PC-3 (cell line): ENCODE results near the gene SLC3A2. TPM values are rescaled to one million over a fixed set of nuclear protein-coding genes. Genes with fewer than 3 reads are reported as not detected.

ENCODE experiments used
- ATAC-seq: fragments of 200-7000 bp; cut with Tn5 transposase; 2 replicates; pipeline ENCODE4 v1.9.1; 2020; ENCODE audit warnings: mild to moderate bottlenecking, moderate library complexity
- BruUV-seq: library from RNA; stranded (reverse); fragments of 400-500 nt; replicated peaks from 2 replicates; lab custom pipeline; 2021; lab: Mats Ljungman, UMichigan
- CTCF ChIA-PET: fragments of 300-600 bp; sonication (Branson Sonifier 250); formaldehyde crosslinking; loops from one replicate; lab custom pipeline; 2022; ENCODE audit warnings: antibody characterized with exemption; lab: Charles Lee
- POLR2A ChIA-PET: fragments of 300-600 bp; sonication (Branson Sonifier 250); formaldehyde crosslinking; loops from one replicate; lab custom pipeline; 2022; ENCODE audit warnings: antibody characterized with exemption; ENCODE audit not compliant: unreplicated experiment; lab: Charles Lee
- DNase-seq: peaks from one replicate; pipeline ENCODE4 v3.0.0-alpha.2; 2015
- H2AFZ ChIP-seq: fragments of 300-600 bp; sonication (generic); 2 replicates; pipeline ENCODE4 v1.6.0; 2016; ENCODE audit warnings: antibody characterized with exemption, low read length
- H3F3A ChIP-seq: fragments of 300-600 bp; sonication (generic); one replicate; pipeline ENCODE4 v1.6.0; 2017; ENCODE audit warnings: antibody characterized with exemption, low read length, control low read depth, mild to moderate bottlenecking; ENCODE audit not compliant: unreplicated experiment
- H3K27ac ChIP-seq: fragments of 300-600 bp; sonication (generic); 2 replicates; pipeline ENCODE4 v1.5.1; 2016; ENCODE audit warnings: mild to moderate bottlenecking, low read length
- H3K27me3 ChIP-seq: fragments of 300-600 bp; sonication (generic); 2 replicates; pipeline ENCODE4 v1.6.1; 2016; ENCODE audit warnings: low read length, mixed read lengths
- H3K36me3 ChIP-seq: fragments of 300-600 bp; sonication (generic); 2 replicates; pipeline ENCODE4 v1.6.1; 2016; ENCODE audit warnings: low read depth, mixed run types, low read length, mixed read lengths
- H3K4me1 ChIP-seq: fragments of 300-600 bp; sonication (generic); 2 replicates; pipeline ENCODE4 v1.5.1; 2016; ENCODE audit warnings: low read length; ENCODE audit not compliant: insufficient read depth
- H3K4me2 ChIP-seq: fragments of 300-600 bp; sonication (generic); 2 replicates; pipeline ENCODE4 v1.6.0; 2016; ENCODE audit warnings: low read length
- H3K4me3 ChIP-seq: fragments of 300-600 bp; sonication (generic); 2 replicates; pipeline ENCODE4 v1.5.1; 2016; ENCODE audit warnings: mild to moderate bottlenecking, low read length, mixed read lengths
- H3K79me2 ChIP-seq: fragments of 300-600 bp; sonication (generic); 2 replicates; pipeline ENCODE4 v1.6.1; 2017; ENCODE audit warnings: low read length, mixed read lengths
- H3K9ac ChIP-seq: fragments of 300-600 bp; sonication (generic); 2 replicates; pipeline ENCODE4 v1.6.0; 2016; ENCODE audit warnings: mild to moderate bottlenecking, low read length
- H3K9me2 ChIP-seq: fragments of 300-600 bp; sonication (generic); replicated peaks from 2 replicates; pipeline ENCODE4 v1.6.1; 2016; ENCODE audit warnings: mixed run types, low read length, mixed read lengths
- H3K9me3 ChIP-seq: fragments of 300-600 bp; sonication (generic); 2 replicates; pipeline ENCODE4 v1.6.1; 2016; ENCODE audit warnings: low read length, mixed read lengths
- H4K20me1 ChIP-seq: fragments of 300-600 bp; sonication (generic); 2 replicates; pipeline ENCODE4 v1.6.1; 2016; ENCODE audit warnings: low read length, mixed read lengths
- CTCF ChIP-seq: fragments of 300-600 bp; sonication (generic); conservative IDR thresholded peaks from 2 replicates; pipeline ENCODE4 v1.5.1; 2017; ENCODE audit warnings: antibody characterized with exemption, low read depth, mild to moderate bottlenecking, low read length
- EZH2 ChIP-seq: fragments of 300-600 bp; sonication (generic); IDR thresholded peaks from one replicate; pipeline ENCODE4 v1.6.1; 2017; ENCODE audit warnings: antibody characterized with exemption, mild to moderate bottlenecking, low read length; ENCODE audit not compliant: unreplicated experiment
- EZH2phosphoT487 ChIP-seq: fragments of 300-600 bp; sonication (generic); IDR thresholded peaks from 2 replicates; pipeline ENCODE4 v1.6.1; 2018; ENCODE audit warnings: mild to moderate bottlenecking, antibody characterized with exemption, low read length, borderline replicate concordance
- intact Hi-C: fragments of 100-400 bp; cut with micrococcal nuclease; formaldehyde crosslinking; loops from 2 replicates; pipeline ENCODE4 v1.9.0; 2023
- total RNA-seq: library from RNA; depleted of rRNA; stranded (reverse); fragments of >200 nt; gene quantifications from 2 replicates; pipeline ENCODE4 v1.2.3, GENCODE V29; 2014

Gene SLC3A2
- total RNA-seq, 1 experiment from 2014 or later = 243 TPM

GRCh38 chr11:62880231-62880802 lies 379 bp upstream of the SLC3A2 start:
- peaks cover 37% of the 10 kb centered on the region for H3K4me1 ChIP-seq
- intact Hi-C loops = loop anchor here (1.0 to 5.0 kb wide), 4 partner anchors 24 to 153 kb away; partner anchors contain the start of genes HNRNPUL2, STX5, TEX54 and TTC9C
- peak; percentile 91 for DNase-seq

GRCh38 chr11:62881579-62882430 lies 1.1 kb downstream of the SLC3A2 start:
- ChIA-PET CTCF (interaction anchor here (0.6 to 1.7 kb wide), 5 partner anchors 26 to 1292 kb away, joined by 3 to 8 read pairs (median 4); partner anchors contain the start of genes TMEM179B and TUT1), POLR2A (interaction anchor here (0.5 to 1.8 kb wide), 7 partner anchors 8 to 335 kb away, joined by 3 to 22 read pairs (median 5); partner anchors contain the start of genes AHNAK and CSKMT)
- Histone ChIP-seq H3K27me3 (no peaks in the 10 kb centered on the region), H3K9ac (peak overlapping the region; percentile 99), H3K27ac (peak overlapping the region; percentile 93), H3K4me2 (peak overlapping the region; percentile 95), H3K4me3 (peak overlapping the region; percentile 85), H4K20me1 (peaks cover 55% of the 10 kb centered on the region), H3K9me3 (no peaks in the 10 kb centered on the region), H3F3A (peaks cover 14% of the 10 kb centered on the region), H3K4me1 (peaks cover 38% of the 10 kb centered on the region), H2AFZ (no peak overlapping the region), H3K79me2 (peaks cover 81% of the 10 kb centered on the region), H3K9me2 (no peaks in the 10 kb centered on the region), H3K36me3 (peaks cover 59% of the 10 kb centered on the region)
- TF ChIP-seq EZH2phosphoT487 = no peak
- no peak for TF ChIP-seq EZH2
- peak; percentile 2; the same call in 1 of the 2 replicates for TF ChIP-seq CTCF
- intact Hi-C loops = loop anchor here (1.0 to 5.0 kb wide), 4 partner anchors 25 to 155 kb away; partner anchors contain the start of genes HNRNPUL2, STX5, TEX54 and TTC9C
- BruUV-seq = no TSS peak
- ATAC-seq (peak; percentile 39), DNase-seq (peak; percentile 98)

More at GRCh38 chr11:62880231-62880802, 379 bp upstream of the SLC3A2 start:
- Histone ChIP-seq H3K4me3 (peak overlapping the region; percentile 85), H3K9me3 (no peaks in the 10 kb centered on the region), H3K4me2 (peak overlapping the region; percentile 95), H3K9ac (peak overlapping the region; percentile 99), H3K9me2 (no peaks in the 10 kb centered on the region), H3K27ac (peak overlapping the region; percentile 93), H3F3A (peaks cover 12% of the 10 kb centered on the region), H3K36me3 (peaks cover 50% of the 10 kb centered on the region), H2AFZ (peak overlapping the region; percentile 34), H3K27me3 (no peaks in the 10 kb centered on the region), H4K20me1 (peaks cover 42% of the 10 kb centered on the region), H3K79me2 (peaks cover 79% of the 10 kb centered on the region)
- BruUV-seq = no TSS peak
- ATAC-seq = peak; percentile 47
- POLR2A ChIA-PET = interaction anchor here (0.6 to 1.8 kb wide), 5 partner anchors 14 to 687 kb away, joined by 3 to 22 read pairs (median 13); no protein-coding TSS in a partner anchor
- CTCF ChIA-PET = interaction anchor here (0.5 to 1.0 kb wide), 3 partner anchors 25 to 234 kb away, joined by 3 to 4 read pairs (median 3); partner anchors contain the start of genes GANAB and HNRNPUL2
- TF ChIP-seq CTCF (no peak), EZH2 (no peak), EZH2phosphoT487 (no peak)
